Peyer's patch (tissue), 4 donors: ENCODE data around the gene ZBTB37.

Experiments
- CTCF ChIP-seq, 6 experiments: fragments of 450-650 bp in 4 of 6; fragments of 200-600 bp in 2 of 6; sonication (generic) in 1 of 6; IDR thresholded peaks; one replicate each; pipeline ENCODE4 v1.5.1; 2017 to 2019; ENCODE audit warnings: antibody characterized with exemption in 6 of 6, mild to moderate bottlenecking in 3 of 6, moderate library complexity in 1 of 6
- POLR2A ChIP-seq, 2 donors: fragments of 450-650 bp; IDR thresholded peaks; one replicate each; pipeline ENCODE4 v1.5.1; 2017; ENCODE audit warnings: antibody characterized with exemption in 2 of 2, mild to moderate bottlenecking in 2 of 2, moderate library complexity in 2 of 2

DNA sequence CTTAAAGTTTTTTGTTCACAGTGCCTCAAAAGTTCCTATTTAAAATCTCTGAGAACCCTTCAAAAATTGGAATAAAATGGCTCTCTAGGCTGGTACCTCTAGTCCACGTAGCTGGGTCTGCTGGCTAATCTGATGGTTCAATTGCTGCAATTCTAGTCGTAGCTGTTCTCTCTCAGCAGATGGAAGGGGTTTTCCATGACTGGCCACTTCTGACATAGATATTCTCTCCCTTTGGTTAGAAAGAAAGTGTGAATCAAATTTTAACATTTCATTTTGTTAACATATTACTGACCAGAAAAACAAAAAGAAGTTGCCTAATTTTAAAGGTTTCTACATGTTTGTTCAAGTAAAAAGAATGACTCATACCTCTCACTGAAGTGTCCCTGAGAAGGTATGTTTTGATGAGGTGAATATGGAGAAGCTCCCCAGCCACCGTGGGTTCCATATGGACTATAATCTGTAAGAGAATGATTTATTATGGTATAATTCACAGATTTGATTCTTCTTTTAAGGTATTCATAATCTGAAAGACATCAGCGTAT lies 78.3 kb downstream of the ZBTB37 start:
- no peak for TF ChIP-seq POLR2A (IDR thresholded peaks at IDR 0.05)
- TF ChIP-seq CTCF (IDR thresholded peaks at IDR 0.05) = no peak
